ENCODE measurements around the gene EHD4.

EHD4 gene

GRCh38 chr15:41885841-41886240, 86.5 kb downstream of the EHD4 start:
- CTCF ChIA-PET = interaction anchor here (2.4 kb wide), 1 partner anchor 19 kb away, joined by 6 read pairs; no protein-coding TSS in a partner anchor
- DNase-seq (ENCODE audit: low read depth, low spot score) = no peak
- no peak for TF ChIP-seq CTCF (IDR thresholded peaks at IDR 0.05; ENCODE audit: insufficient read depth, low read length, missing control alignments)
- POLR2A ChIA-PET = no interaction called here
- no peak overlapping the region for H3K4me3 ChIP-seq (ENCODE audit: low read depth, low read length)

GRCh38 chr15:41885321-41885720, 87.0 kb downstream of the EHD4 start:
- H3K4me3 ChIP-seq (ENCODE audit: low read depth, low read length) = no peak overlapping the region
- POLR2A ChIA-PET = no interaction called here
- DNase-seq (ENCODE audit: low read depth, low spot score) = no peak
- TF ChIP-seq CTCF (IDR thresholded peaks at IDR 0.05; ENCODE audit: insufficient read depth, low read length, missing control alignments) = no peak
- CTCF ChIA-PET = interaction anchor here (1.3 to 2.4 kb wide), 4 partner anchors 10 to 19 kb away, joined by 5 to 7 read pairs (median 6); no protein-coding TSS in a partner anchor

- no peak overlapping the region for H3K4me3 ChIP-seq (ENCODE audit: low read depth, low read length)
- TF ChIP-seq CTCF (IDR thresholded peaks at IDR 0.05; ENCODE audit: insufficient read depth, low read length, missing control alignments) = no peak
- POLR2A ChIA-PET = no interaction called here
- CTCF ChIA-PET = interaction anchor here (1.3 to 1.6 kb wide), 3 partner anchors 10 to 20 kb away, joined by 5 to 7 read pairs (median 5); no protein-coding TSS in a partner anchor
- no peak for DNase-seq (ENCODE audit: low read depth, low spot score)
These were observed 87.9 kb downstream of the EHD4 start for GRCh38 chr15:41884458-41884857.

- no peak for TF ChIP-seq CTCF (IDR thresholded peaks at IDR 0.05; ENCODE audit: insufficient read depth, low read length, missing control alignments)
- no peak overlapping the region for H3K4me3 ChIP-seq (ENCODE audit: low read depth, low read length)
- no peak for DNase-seq (ENCODE audit: low read depth, low spot score)
- POLR2A ChIA-PET = interaction anchor here (0.7 kb wide), 1 partner anchor 324 kb away, joined by 3 read pairs; no protein-coding TSS in a partner anchor
- CTCF ChIA-PET = interaction anchor here (1.6 kb wide), 1 partner anchor 12 kb away, joined by 5 read pairs; no protein-coding TSS in a partner anchor
These were observed 88.9 kb downstream of the EHD4 start for GRCh38 chr15:41883484-41883825.

- no peak overlapping the region for H3K4me3 ChIP-seq (ENCODE audit: low read depth, low read length)
These were observed 89.5 kb downstream of the EHD4 start for GRCh38 chr15:41882689-41883483.

More at GRCh38 chr15:41882689-41883483, 89.5 kb downstream of the EHD4 start:
- ChIA-PET CTCF (no interaction called here), POLR2A (interaction anchor here (0.7 kb wide), 1 partner anchor 323 kb away, joined by 3 read pairs; no protein-coding TSS in a partner anchor)
- DNase-seq (ENCODE audit: low read depth, low spot score) = no peak
- no peak for TF ChIP-seq CTCF (IDR thresholded peaks at IDR 0.05; ENCODE audit: insufficient read depth, low read length, missing control alignments)
